CD14-positive monocyte (primary cell): ENCODE results near the gene AARS2. TPM values are rescaled to one million over a fixed set of nuclear protein-coding genes. Genes with fewer than 3 reads are reported as not detected.

ENCODE experiments used
- DNase-seq, 3 donors: peaks; one replicate each; pipeline ENCODE4 v3.0.0-alpha.2; 2011 to 2022
- H2AFZ ChIP-seq: 2 replicates; pipeline ENCODE4 v1.6.0; 2012; ENCODE audit warnings: mild to moderate bottlenecking, low read depth, low read length, inconsistent platforms; ENCODE audit not compliant: insufficient read depth, poor library complexity, severe bottlenecking
- H3K27ac ChIP-seq, 2 donors: 1 replicate in 1 of 2; 2 replicates in 1 of 2; pipeline ENCODE4 v1.5.1; 2012 to 2013; ENCODE audit warnings: low read length in 2 of 2, control low read depth in 1 of 2, inconsistent platforms in 1 of 2, low read depth in 1 of 2, mild to moderate bottlenecking in 1 of 2
- H3K27me3 ChIP-seq, 2 donors: one replicate each; pipeline versions ENCODE4 v1.6.0 to v1.6.1; 2011 to 2013; ENCODE audit warnings: low read length in 2 of 2; ENCODE audit not compliant: control insufficient read depth in 2 of 2, insufficient read depth in 2 of 2
- H3K36me3 ChIP-seq, 2 donors: replicated peaks in 1 of 2; 1 replicate in 1 of 2; 2 replicates in 1 of 2; pipeline versions ENCODE4 v1.5.1 to v1.6.1; 2012 to 2013; ENCODE audit warnings: low read length in 2 of 2, control low read depth in 1 of 2, inconsistent platforms in 1 of 2, mild to moderate bottlenecking in 1 of 2; ENCODE audit not compliant: insufficient read depth in 2 of 2, control insufficient read depth in 1 of 2
- H3K4me1 ChIP-seq, 2 donors: 1 replicate in 1 of 2; 2 replicates in 1 of 2; pipeline versions ENCODE4 v1.5.1 to v1.6.1; 2012 to 2013; ENCODE audit warnings: low read length in 2 of 2, control low read depth in 1 of 2, inconsistent platforms in 1 of 2, mild to moderate bottlenecking in 1 of 2, moderate library complexity in 1 of 2; ENCODE audit not compliant: insufficient read depth in 2 of 2, control insufficient read depth in 1 of 2
- H3K4me2 ChIP-seq: replicated peaks from 2 replicates; pipeline ENCODE3; 2012; ENCODE audit warnings: low read length, moderate library complexity, mild to moderate bottlenecking; ENCODE audit not compliant: poor library complexity, severe bottlenecking; ENCODE audit errors: extremely low read depth
- H3K4me3 ChIP-seq, 3 experiments: fragments of 200-600 bp in 1 of 3; sonication (generic) in 1 of 3; replicated peaks in 1 of 3; 1 replicate in 2 of 3; 2 replicates in 1 of 3; pipeline ENCODE4 v1.5.1; 2011 to 2013; ENCODE audit warnings: low read length in 3 of 3, mild to moderate bottlenecking in 3 of 3, control low read depth in 2 of 3, low read depth in 2 of 3, inconsistent platforms in 1 of 3, moderate library complexity in 1 of 3
- H3K79me2 ChIP-seq: 2 replicates; pipeline ENCODE4 v1.6.0; 2012; ENCODE audit warnings: mild to moderate bottlenecking, control low read depth, inconsistent platforms, low read length, moderate library complexity; ENCODE audit not compliant: insufficient read depth
- H3K9ac ChIP-seq: 2 replicates; pipeline ENCODE4 v1.6.0; 2017; ENCODE audit warnings: low read length, mild to moderate bottlenecking; ENCODE audit not compliant: insufficient read depth, poor library complexity, severe bottlenecking
- H3K9me3 ChIP-seq, 2 donors: replicated peaks in 1 of 2; 1 replicate in 1 of 2; 2 replicates in 1 of 2; pipeline versions ENCODE4 v1.5.1 to v1.6.1; 2012 to 2013; ENCODE audit warnings: low read length in 2 of 2, control low read depth in 1 of 2; ENCODE audit not compliant: control insufficient read depth in 1 of 2, insufficient read depth in 1 of 2
- H4K20me1 ChIP-seq: 2 replicates; pipeline ENCODE4 v1.6.0; 2012; ENCODE audit warnings: mild to moderate bottlenecking, low read length, control low read depth, moderate library complexity; ENCODE audit not compliant: insufficient read depth
- H3K27ac Mint-ChIP-seq, 7 donors: one replicate each; pipeline ENCODE4 v1.8.0; 2020; ENCODE audit warnings: mild to moderate bottlenecking in 7 of 7, mixed read lengths in 7 of 7, moderate library complexity in 6 of 7, inconsistent platforms in 2 of 7
- H3K27me3 Mint-ChIP-seq, 3 donors: one replicate each; pipeline ENCODE4 v1.8.0; 2021 to 2022; ENCODE audit warnings: low read depth in 3 of 3, mild to moderate bottlenecking in 3 of 3, mixed read lengths in 3 of 3, moderate library complexity in 3 of 3, inconsistent platforms in 1 of 3
- H3K36me3 Mint-ChIP-seq, 2 donors: one replicate each; pipeline ENCODE4 v1.8.0; 2020; ENCODE audit warnings: mixed read lengths in 2 of 2, inconsistent platforms in 1 of 2, mild to moderate bottlenecking in 1 of 2
- H3K4me1 Mint-ChIP-seq: one replicate; pipeline ENCODE4 v1.8.0; 2020; ENCODE audit warnings: mild to moderate bottlenecking, mixed read lengths
- H3K4me3 Mint-ChIP-seq, 2 donors: one replicate each; pipeline ENCODE4 v1.8.0; 2020; ENCODE audit warnings: mild to moderate bottlenecking in 2 of 2, mixed read lengths in 2 of 2, moderate library complexity in 1 of 2
- H3K9me3 Mint-ChIP-seq, 7 donors: one replicate each; pipeline ENCODE4 v1.8.0; 2020 to 2022; ENCODE audit warnings: mixed read lengths in 7 of 7, mild to moderate bottlenecking in 6 of 7, moderate library complexity in 6 of 7, inconsistent platforms in 2 of 7
- CTCF ChIP-seq: fragments of 200-600 bp; IDR thresholded peaks from one replicate; pipeline ENCODE4 v1.8.0; 2022; ENCODE audit warnings: antibody characterized with exemption, mild to moderate bottlenecking
- WGBS: methylation state at CpG from one replicate; pipeline ENCODE4 v1.1.5; 2013; ENCODE audit warnings: missing lambda C conversion rate; ENCODE audit not compliant: insufficient coverage; 5-methylcytosine and 5-hydroxymethylcytosine counted together
- intact Hi-C, 2 donors: fragments of 100-400 bp; cut with micrococcal nuclease; formaldehyde crosslinking; loops; one replicate each; pipeline versions ENCODE4 v1.15.0 to v1.15.1; 2023
- polyA plus RNA-seq, 3 donors: library from polyadenylated mRNA; depleted of rRNA in 1 of 3; unstranded in 2 of 3; stranded (reverse) in 1 of 3; fragments of 300-500 nt in 2 of 3; fragments of >200 nt in 1 of 3; fragmentation: Illumina TruSeq in 2 of 3; gene quantifications; 1 replicate in 2 of 3; 2 replicates in 1 of 3; pipeline ENCODE4 v1.2.3, GENCODE V29; 2012 to 2021

AARS2 gene
- polyA plus RNA-seq, 3 donors, result 1.8 to 4.5 (median 3.2) TPM

GRCh38 chr6:44309092-44309491 is 4.1 kb downstream of the AARS2 start:
- Mint-ChIP-seq H3K4me3 (no peak overlapping the region), H3K9me3 (peaks cover 0 to 3% (median 0%) of the 10 kb centered on the region in 7 donors), H3K36me3 (peaks cover 55 to 70% of the 10 kb centered on the region in 2 donors), H3K27ac (peak overlapping the region in 1 of 7 donors; percentile 76), H3K4me1 (peaks cover 14% of the 10 kb centered on the region), H3K27me3 (no peaks in the 10 kb centered on the region)
- no peak overlapping the region for H3K9ac ChIP-seq
- H3K27me3 ChIP-seq, result no peaks in the 10 kb centered on the region
- H2AFZ ChIP-seq, result no peak overlapping the region
- TF ChIP-seq CTCF, result no peak
- no peak for DNase-seq
- H3K9me3 ChIP-seq, result no peaks in the 10 kb centered on the region
- H3K36me3 ChIP-seq, result peaks cover 60 to 75% of the 10 kb centered on the region in 2 donors
- H3K4me1 ChIP-seq, result peaks cover 8% of the 10 kb centered on the region in 2 donors
- no peak overlapping the region for H3K4me2 ChIP-seq
- peaks cover 14% of the 10 kb centered on the region for H3K79me2 ChIP-seq
- no peak overlapping the region for H3K27ac ChIP-seq
- WGBS, result 100% methylated on average over 2 of the region's 2 CpGs
- intact Hi-C loops, result no loop called here
- H3K4me3 ChIP-seq, result no peak overlapping the region
- H4K20me1 ChIP-seq, result no peaks in the 10 kb centered on the region

GRCh38 chr6:44307217-44307616 is 5.9 kb downstream of the AARS2 start:
- Mint-ChIP-seq H3K4me1 (peaks cover 7% of the 10 kb centered on the region), H3K9me3 (no peaks in the 10 kb centered on the region), H3K36me3 (peaks cover 71 to 89% of the 10 kb centered on the region in 2 donors), H3K27ac (peak overlapping the region in 1 of 7 donors; percentile 22), H3K4me3 (no peak overlapping the region), H3K27me3 (no peaks in the 10 kb centered on the region)
- no peak overlapping the region for H3K9ac ChIP-seq
- DNase-seq, result no peak
- no peak overlapping the region for H3K4me3 ChIP-seq
- intact Hi-C loops, result no loop called here
- H3K4me1 ChIP-seq, result peaks cover 1 to 2% of the 10 kb centered on the region in 2 donors
- no peak overlapping the region for H3K4me2 ChIP-seq
- no peaks in the 10 kb centered on the region for H3K27me3 ChIP-seq
- TF ChIP-seq CTCF, result no peak
- H4K20me1 ChIP-seq, result no peaks in the 10 kb centered on the region
- no peak overlapping the region for H3K27ac ChIP-seq
- peaks cover 79 to 93% of the 10 kb centered on the region in 2 donors for H3K36me3 ChIP-seq
- H3K79me2 ChIP-seq, result peaks cover 6% of the 10 kb centered on the region
- 92% methylated on average over 10 of the region's 10 CpGs for WGBS
- H3K9me3 ChIP-seq, result no peaks in the 10 kb centered on the region
- H2AFZ ChIP-seq, result no peak overlapping the region
